GM18508 (cell line): ENCODE data around the gene SLCO4A1.

ENCODE experiments used
- ATAC-seq: cut with Tn5 transposase; IDR thresholded peaks from one replicate; pipeline ENCODE4 v1.9.1; 2021; ENCODE audit warnings: moderate number of reproducible peaks; ENCODE audit not compliant: insufficient read depth, unreplicated experiment

The SLCO4A1 gene

DNA sequence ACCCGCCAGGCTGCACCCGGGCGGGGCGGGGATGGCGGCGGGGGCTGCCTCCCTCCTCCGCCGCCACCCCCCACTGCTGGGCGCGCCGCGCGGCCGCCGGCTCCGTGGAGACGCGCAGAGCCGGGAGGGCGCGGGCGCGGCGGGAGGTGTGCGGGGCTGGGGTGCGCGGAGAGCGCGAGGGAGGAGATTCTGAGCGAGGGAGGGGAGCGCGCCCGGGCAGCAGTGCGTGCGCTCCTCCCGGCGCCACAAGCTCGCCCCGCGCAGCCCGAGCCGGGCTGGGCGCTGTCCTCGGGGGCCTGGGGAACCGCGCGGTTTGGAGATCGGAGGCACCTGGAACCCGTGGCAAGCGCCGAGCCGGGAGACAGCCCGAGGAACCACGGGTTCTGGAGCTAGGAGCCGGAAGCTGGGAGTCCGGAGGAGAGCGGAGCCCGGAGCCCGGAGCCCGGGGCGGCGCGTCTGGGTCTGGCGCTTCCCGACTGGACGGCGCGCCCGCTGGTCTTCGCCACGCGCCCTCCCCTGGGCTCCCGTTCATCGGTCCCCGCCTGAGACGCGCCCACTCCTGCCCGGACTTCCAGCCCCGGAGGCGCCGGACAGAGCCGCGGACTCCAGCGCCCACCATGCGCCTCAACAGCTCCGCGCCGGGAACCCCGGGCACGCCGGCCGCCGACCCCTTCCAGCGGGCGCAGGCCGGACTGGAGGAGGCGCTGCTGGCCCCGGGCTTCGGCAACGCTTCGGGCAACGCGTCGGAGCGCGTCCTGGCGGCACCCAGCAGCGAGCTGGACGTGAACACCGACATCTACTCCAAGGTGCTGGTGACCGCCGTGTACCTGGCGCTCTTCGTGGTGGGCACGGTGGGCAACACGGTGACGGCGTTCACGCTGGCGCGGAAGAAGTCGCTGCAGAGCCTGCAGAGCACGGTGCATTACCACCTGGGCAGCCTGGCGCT lies 66.6 kb downstream of the SLCO4A1 start, which contains the start of gene NTSR1:
Gene NTSR1, plus strand, starts transcription at position 246 of the 946 bp plus-strand sequence. Its CDS starts 372 bp downstream, at position 618.
- no peak for ATAC-seq

DNA sequence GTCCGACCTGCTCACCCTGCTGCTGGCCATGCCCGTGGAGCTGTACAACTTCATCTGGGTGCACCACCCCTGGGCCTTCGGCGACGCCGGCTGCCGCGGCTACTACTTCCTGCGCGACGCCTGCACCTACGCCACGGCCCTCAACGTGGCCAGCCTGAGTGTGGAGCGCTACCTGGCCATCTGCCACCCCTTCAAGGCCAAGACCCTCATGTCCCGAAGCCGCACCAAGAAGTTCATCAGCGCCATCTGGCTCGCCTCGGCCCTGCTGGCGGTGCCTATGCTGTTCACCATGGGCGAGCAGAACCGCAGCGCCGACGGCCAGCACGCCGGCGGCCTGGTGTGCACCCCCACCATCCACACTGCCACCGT lies 67.2 kb downstream of the SLCO4A1 start:
- ATAC-seq: no peak

GRCh38 chr20:62710221-62710885 lies 68.0 kb downstream of the SLCO4A1 start:
- no peak for ATAC-seq

- no peak for ATAC-seq
Observed at GRCh38 chr20:62710886-62711702, 68.8 kb downstream of the SLCO4A1 start.

DNA sequence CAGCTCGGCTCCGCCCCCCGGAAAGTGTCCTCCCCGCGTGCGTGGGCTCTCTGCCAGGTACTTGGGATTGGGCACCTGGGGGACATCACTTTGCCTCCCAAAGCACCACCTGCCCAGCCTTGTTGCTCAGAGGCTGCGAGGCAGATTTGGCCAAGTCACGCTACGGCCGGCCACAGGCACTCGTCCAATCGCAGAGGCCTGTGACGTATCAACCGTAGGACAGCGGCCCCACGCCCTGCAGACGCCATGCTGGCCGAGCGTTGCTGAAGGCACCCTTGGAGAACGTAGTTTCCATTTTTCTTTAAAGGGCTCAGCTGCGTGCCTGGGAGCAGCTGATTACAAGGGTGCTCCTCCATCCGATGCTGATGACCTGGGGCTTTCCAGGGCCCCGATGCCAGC lies 69.4 kb downstream of the SLCO4A1 start:
- no peak for ATAC-seq

DNA sequence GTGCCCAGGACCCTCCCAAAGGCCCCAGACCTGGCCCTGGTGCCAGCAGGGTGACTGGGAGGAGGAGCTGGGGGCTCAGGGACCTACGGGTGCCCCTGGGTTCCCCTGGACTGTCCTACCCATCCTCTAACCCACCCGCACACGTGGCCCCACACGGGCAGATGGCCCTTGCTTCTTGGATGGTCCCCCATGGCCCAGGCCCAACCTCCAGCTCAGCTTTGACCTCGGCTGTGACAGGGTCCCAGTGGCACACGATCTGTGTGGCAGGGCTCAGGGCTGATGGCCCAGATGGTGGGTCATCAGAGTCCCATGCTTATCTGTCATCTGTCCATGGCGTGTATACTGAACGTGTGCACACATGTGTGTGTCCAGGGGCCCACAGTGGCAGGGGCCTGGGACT lies 70.3 kb downstream of the SLCO4A1 start:
- no peak for ATAC-seq

DNA sequence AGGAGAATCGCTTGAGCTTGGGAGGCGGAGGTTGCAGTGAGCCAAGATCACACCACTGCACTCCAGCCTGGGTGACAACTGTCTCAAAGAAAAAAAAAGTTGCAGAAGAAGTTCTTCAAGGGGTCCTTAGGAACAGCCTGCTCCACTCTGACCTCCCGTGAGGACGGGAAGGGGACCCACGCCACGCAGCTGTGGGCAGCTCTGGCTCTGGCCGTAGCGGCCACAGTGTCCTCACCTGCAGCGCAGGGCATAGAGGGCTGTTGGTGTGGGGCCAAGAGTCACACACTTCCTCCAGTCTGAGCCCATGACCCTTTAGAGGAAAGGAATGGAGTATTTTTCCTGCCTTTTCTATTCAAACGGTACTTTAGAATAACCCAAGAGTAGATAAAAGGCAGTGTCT lies 71.7 kb downstream of the SLCO4A1 start:
- ATAC-seq: no peak

DNA sequence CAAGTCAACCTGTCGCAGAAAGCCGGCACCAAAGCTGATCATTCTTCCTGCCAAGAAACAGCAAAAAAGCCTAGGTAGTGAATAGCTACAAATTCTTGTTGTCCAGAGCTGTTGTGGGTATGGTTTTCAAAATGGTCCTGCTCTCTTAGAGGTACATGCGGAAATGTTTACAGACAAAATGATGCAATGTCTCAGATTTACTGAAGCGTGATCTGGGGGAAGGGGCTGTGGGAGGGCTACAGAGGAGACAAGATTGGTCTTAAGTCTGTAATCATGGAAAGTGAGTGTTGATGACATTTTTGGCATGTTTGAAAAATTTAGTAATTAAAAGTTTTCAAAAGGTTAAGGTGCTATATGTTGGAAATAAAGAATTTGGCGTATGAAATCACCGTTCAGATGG lies 72.5 kb downstream of the SLCO4A1 start:
- no peak for ATAC-seq

DNA sequence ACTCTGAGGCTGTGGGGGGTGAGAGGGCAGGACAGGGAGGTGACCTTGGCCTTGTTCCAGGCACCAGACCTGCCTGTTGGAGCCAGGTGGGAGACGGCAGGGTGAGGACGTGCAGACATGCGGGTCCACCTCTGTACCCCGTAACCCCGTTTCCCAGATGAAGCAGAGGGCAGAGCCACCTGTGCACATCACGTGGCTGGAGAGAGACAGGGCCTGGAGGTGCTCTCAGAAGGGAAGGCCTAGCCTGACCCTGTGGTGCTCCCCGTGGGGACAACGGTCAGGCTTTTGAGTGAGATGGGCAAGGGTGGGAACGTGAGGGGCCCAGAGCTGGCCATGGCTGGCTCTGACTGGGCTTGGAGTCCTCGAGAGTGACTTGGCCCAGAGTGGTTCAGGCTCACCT lies 72.9 kb downstream of the SLCO4A1 start:
- ATAC-seq: no peak

- ATAC-seq: no peak
Observed at GRCh38 chr20:62716198-62716940, 74.1 kb downstream of the SLCO4A1 start.

GRCh38 chr20:62716941-62717310 lies 74.6 kb downstream of the SLCO4A1 start:
- ATAC-seq: no peak

GRCh38 chr20:62717933-62718332 lies 75.6 kb downstream of the SLCO4A1 start:
- ATAC-seq: no peak

DNA sequence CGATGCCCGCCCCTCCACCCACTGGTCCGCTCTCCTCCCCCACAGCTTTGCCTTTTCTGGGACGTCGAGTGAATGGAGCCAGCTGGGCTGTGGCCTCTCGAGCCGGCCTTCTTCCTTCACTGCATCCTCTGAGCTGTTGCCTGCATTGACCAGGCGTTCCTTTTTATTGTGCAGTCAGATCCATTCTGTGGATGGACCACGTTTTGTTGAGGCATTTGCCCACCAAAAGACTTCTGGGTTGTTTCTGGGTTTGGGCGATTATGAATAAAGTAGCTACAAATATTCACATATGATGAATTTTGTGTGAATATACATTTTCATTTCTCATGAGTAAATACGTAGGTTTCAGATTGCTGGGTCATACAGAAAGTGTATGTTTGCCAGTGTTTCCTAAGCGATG lies 76.2 kb downstream of the SLCO4A1 start:
- ATAC-seq: no peak

DNA sequence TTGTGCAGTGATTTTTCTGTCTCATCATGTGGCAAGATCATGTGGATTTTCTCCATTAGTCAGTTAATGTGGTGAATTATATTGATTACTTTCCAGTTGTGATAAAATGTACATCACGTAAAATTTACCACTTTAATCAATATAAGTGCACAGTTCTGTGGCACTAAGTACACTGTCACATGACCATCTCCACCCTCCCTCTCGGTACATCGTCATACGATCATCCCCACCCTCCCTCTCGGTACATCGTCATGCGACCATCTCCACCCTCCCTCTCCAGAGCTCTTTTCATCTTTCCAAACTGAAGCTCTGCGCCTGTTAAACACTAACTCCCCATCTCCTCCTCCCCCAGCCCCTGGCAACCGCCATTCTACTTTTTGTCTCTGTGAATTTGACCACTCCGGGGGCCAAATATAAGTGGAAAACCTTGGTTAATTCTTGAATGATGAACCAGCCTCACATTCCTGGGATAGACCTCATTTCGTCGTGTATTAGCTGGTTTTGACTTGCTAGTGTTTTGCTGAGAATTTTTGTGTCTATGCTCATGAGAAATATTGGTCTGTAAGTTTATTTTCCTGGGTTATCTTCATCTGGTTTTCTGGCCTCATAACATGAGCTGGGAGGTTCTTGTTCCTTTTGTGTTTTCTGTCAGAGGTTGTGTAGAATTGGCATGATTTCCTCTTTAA lies 77.1 kb downstream of the SLCO4A1 start:
- no peak for ATAC-seq
